HG03060 (cell line): ENCODE data around the gene ZNF560.
"Not testable (repeated sequence)": the region's sequence is repeated elsewhere in the genome, so short reads cannot be mapped to it uniquely, and the experiment has no call there.

Experiments
- ATAC-seq: cut with Tn5 transposase; IDR thresholded peaks from one replicate; pipeline ENCODE4 v1.9.1; 2021; ENCODE audit warnings: low read depth, moderate number of reproducible peaks; ENCODE audit not compliant: unreplicated experiment

The ZNF560 gene

DNA sequence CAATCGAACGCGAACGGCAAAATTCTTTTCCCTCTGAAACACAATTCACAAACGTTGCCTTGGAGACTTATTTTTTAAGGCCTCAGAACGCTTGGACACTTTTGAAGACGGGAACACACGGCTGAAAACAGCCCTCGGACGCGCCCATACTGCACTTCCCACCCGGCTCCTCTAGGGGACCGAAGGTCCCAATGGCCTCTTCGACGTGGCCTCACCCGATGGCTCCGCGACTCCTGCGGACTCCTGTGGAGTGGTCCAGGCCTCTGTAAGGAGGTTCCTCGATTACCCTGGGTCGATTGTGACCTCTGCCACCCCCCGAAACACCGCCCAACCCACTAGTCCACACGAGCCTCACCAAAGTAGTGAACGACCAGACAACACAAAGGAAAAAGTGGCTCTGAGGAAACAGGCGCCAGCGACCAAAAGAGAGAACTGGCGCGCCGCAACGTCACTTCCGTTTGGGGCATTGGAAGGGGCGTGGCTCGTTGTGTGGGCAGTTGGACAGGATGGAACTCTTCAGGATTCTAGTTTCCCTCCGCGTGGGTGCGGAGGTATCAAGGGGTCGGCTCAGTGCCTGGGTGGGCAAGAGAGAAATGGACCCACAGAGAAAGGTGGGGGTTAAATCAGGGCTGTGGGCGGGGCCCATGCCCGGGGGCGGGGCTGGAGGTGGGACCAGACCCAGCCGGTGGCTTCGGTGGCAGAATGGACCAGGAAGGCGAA is at the start of gene ZNF560:
Gene ZNF560 (minus strand): TSS at position 434 of the 720 bp plus-strand sequence. CDS start 23,303 bp downstream, outside the sequence.
- no peak for ATAC-seq

- no peak for ATAC-seq
These were observed 49.5 kb upstream of the ZNF560 start for GRCh38 chr19:9547870-9548269.

DNA sequence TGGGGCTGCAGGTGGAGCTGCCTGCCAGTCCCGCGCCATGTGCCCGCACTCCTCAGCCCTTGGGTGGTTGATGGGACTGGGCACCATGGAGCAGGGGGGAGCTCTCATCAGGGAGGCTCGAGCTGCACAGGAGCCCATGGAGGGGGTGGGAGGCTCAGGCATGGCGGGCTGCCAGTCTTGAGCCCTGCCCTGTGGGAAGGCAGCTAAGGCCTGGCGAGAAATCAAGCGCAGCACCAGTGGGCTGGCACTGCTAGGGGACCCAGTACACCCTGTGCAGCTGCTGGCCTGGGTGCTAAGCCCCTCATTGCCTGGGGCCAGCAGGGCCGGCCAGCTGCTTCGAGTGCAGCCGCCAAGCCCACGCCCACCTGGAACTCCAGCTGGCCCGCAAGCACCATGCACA is 42.9 kb upstream of the ZNF560 start:
- ATAC-seq, result not testable (repeated sequence)

- not testable (repeated sequence) for ATAC-seq
These were observed 41.5 kb upstream of the ZNF560 start for GRCh38 chr19:9539921-9540320.

DNA sequence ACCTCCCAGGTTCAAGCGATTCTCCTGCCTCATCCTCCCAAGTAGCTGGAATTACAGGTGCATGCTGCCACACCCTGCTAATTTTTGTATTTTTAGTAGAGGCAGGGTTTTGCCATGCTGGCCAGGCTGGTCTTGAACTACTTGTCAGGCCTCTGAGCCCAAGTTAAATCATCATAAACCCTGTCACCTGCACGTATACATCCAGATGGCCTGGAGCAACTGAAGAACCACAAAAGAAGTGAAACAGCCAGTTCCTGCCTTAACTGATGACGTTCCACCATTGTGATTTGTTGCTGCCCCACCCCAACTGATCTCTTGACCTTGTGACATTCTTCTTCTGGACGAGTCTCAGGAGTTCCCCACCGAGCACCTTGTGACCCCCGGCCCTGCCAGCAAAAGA is 40.8 kb upstream of the ZNF560 start:
- not testable (repeated sequence) for ATAC-seq

DNA sequence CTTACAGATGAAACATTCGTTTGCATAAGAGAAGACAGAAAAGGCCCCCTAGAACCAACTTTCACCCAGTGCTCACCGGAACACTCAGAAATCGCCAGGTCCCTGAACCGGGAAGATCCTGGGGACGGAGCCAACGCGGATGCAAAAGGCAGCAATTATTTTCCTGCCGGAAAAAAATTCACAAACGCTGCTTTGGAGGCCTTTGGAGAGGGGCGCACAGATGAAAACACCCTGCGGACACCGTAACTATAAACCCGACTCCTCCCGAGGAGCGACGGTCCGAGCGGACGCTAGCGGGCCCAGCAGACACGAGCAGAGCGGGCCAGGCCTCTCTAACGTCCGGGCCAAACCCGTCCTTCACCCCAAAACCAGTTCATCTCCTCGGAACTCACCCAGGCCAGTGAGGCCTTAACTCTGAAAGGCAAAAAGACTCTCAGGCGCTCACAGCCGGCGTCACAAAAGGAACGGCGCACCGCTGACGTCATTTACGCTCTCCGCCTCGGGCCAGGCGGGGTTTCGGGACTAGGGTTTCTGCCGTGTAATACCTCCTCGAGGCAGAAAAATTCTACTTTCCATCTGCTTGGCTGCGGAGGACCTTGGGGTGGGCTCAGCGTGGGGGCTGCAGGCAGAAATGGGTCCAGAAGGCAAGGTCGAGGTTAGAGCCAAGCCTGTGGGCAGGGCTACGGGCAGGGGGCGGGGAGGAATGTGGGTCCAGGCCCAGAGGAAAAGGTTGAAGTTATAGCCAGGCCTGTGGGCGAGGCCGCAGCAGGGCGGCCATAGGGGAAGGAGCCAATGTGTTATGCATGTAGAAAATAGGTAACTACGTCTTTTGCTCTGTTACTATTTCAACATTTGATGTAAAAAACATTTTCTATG is 40.0 kb upstream of the ZNF560 start, which contains the start of gene ZNF426:
Gene ZNF426 (minus strand): TSS at position 463 of the 876 bp plus-strand sequence. CDS start 2,413 bp downstream, outside the sequence.
- ATAC-seq, result no peak

DNA sequence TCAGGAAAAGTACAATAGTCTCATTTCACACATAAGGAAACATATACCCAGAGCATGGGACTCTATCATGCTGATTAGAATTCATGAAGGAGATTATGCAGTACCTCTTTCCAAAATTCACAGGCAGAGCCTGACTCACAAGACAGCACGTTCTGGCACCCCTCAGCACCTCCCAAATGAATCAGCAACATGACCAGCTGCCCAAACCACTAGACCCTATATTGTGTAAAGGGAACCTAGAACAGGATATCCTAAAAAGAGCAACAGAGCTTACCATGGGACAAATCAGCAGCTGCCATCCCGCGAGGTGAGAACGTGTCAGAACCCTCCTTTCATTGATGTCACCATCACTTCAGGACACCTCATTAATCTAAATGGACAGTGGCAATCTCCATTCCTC is 37.5 kb upstream of the ZNF560 start:
- ATAC-seq, result no peak

DNA sequence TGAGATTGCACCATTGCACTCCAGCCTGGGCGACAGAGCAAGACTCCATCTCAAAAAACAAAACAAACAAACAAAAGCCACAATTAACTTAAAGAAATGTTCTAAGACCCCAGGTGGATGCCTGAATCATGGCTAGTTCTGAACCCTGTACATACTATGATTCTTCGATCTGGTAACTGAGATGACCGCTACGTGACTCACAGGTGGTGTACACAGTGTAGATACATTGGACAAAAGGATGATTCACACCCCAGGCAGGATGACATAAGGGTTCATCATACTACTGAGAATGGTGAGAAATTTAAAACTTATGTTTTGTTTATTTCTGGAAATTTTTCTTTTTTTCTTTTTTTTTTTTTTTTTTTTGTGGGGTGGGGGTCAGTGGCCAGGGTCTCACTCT is 33.5 kb upstream of the ZNF560 start:
- no peak for ATAC-seq

GRCh38 chr19:9528757-9529336 is 30.4 kb upstream of the ZNF560 start:
- no peak for ATAC-seq

- ATAC-seq, result no peak
These were observed 25.6 kb upstream of the ZNF560 start for GRCh38 chr19:9523885-9524474.

- ATAC-seq, result no peak
These were observed 8.9 kb upstream of the ZNF560 start for GRCh38 chr19:9507285-9507684.

DNA sequence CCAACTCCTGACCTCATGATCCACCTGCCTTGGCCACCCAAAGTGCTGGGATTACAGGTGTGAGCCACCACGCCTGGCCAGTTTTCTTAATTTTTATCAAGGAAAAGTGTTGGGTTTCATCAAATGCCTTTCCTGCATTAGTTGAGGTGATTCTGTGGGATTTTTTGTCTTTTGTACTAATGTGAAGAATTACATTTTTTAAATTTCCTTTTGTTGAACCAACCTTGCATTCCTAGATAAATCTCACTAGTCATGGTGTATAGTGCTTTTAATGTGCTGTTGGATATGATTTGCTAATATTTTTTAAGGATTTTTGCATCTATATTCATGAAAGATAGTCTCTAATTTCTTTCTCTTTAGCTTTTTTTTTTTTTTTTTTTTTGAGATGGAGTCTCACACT is 2.4 kb upstream of the ZNF560 start:
- no peak for ATAC-seq

DNA sequence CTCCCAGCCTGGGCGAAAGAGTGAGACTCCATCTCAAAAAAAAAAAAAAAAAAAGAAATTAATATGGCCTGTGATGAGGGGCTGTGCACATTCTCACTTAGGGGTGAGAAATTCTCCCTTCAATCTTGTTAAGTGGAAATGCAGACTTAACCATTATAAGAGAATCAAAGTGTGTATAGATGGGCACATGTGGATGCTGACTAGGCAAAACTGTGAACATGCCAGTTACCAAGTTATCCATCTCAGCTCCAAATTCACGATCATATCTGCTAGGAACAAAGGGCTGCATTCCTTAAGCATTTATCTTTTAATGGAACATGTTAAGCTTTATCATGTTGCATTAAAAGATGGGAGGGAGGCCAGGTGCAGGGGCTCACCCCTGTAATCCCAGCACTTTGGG is 4.3 kb downstream of the ZNF560 start:
- no peak for ATAC-seq

- ATAC-seq, result no peak
These were observed 11.4 kb downstream of the ZNF560 start for GRCh38 chr19:9487016-9487415.

GRCh38 chr19:9485140-9485539 is 13.3 kb downstream of the ZNF560 start:
- no peak for ATAC-seq

DNA sequence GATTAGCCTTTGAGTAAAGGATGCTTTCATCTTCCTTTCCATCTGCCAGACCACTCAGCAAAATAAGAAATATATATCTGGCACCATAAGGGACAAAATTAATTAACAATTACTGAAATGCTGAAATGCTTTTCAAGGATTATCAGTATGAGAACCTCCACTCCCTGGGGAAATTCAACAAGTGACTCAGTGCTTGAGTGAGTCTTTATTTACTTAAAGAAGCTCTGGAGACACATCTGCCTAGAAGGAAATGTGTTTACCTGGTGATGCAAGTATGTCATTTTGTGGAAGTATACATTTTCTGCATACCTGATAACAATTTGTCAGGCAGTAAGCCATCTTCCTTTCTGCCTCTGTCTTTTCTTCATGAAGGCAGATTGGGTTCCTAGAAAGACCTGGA is 23.4 kb downstream of the ZNF560 start:
- no peak for ATAC-seq

GRCh38 chr19:9467161-9467560 is 31.3 kb downstream of the ZNF560 start:
- no peak for ATAC-seq

DNA sequence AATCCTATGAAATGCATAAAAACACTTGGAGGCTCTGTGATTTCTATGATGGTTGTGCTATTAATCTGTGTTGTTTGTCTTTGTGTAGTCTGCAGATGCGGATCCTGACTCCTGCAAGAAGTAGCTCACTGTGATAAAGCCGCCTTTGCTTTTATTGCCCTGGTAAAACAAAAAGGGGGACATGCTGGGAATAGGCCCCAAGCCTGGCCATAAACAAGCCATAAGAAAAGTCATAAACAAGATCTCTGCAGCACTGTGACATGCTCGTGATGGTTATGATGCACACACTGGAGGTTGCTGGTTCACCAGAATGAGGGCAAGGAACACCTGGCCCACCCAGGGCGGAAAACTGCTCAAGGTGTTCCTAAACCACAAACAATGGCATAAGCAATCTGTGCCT is 36.5 kb downstream of the ZNF560 start:
- ATAC-seq, result no peak

- ATAC-seq, result no peak
These were observed 42.3 kb downstream of the ZNF560 start for GRCh38 chr19:9456018-9456689.

GRCh38 chr19:9453953-9454352 is 44.5 kb downstream of the ZNF560 start:
- ATAC-seq, result no peak
